Measurements from ENCODE around the gene ADO.

ADO gene

GRCh38 chr10:62842983-62843382 is 38.5 kb downstream of the ADO start:
- H3K9me3 ChIP-seq (ENCODE audit: control insufficient read depth, low read length): no peaks in the 10 kb centered on the region
- no peak overlapping the region for H3K4me3 ChIP-seq (ENCODE audit: insufficient read depth, low read depth, low read length, poor library complexity, severe bottlenecking)
- no peaks in the 10 kb centered on the region for H3K36me3 ChIP-seq (ENCODE audit: control insufficient read depth, insufficient read depth, low read length)
- H3K27ac ChIP-seq (ENCODE audit: insufficient read depth, low read length, poor library complexity, severe bottlenecking): no peak overlapping the region
- no peaks in the 10 kb centered on the region for H3K27me3 ChIP-seq (replicated peaks; ENCODE audit: control insufficient read depth, insufficient read depth, low read length, poor library complexity, severe bottlenecking)
- DNase-seq: no peak
- no peaks in the 10 kb centered on the region for H3K4me1 ChIP-seq (ENCODE audit: control insufficient read depth, insufficient read depth, low read length, poor library complexity, severe bottlenecking)

- no peaks in the 10 kb centered on the region for H3K27me3 ChIP-seq (replicated peaks; ENCODE audit: control insufficient read depth, insufficient read depth, low read length, poor library complexity, severe bottlenecking)
- H3K27ac ChIP-seq (ENCODE audit: insufficient read depth, low read length, poor library complexity, severe bottlenecking): no peak overlapping the region
- H3K9me3 ChIP-seq (ENCODE audit: control insufficient read depth, low read length): no peaks in the 10 kb centered on the region
- no peaks in the 10 kb centered on the region for H3K4me1 ChIP-seq (ENCODE audit: control insufficient read depth, insufficient read depth, low read length, poor library complexity, severe bottlenecking)
- no peak for DNase-seq
- H3K4me3 ChIP-seq (ENCODE audit: insufficient read depth, low read depth, low read length, poor library complexity, severe bottlenecking): no peak overlapping the region
- no peaks in the 10 kb centered on the region for H3K36me3 ChIP-seq (ENCODE audit: control insufficient read depth, insufficient read depth, low read length)
Observed at GRCh38 chr10:62843600-62843999, 39.1 kb downstream of the ADO start.

GRCh38 chr10:62844280-62845011 is 39.9 kb downstream of the ADO start:
- Histone ChIP-seq H3K4me3 (ENCODE audit: insufficient read depth, low read depth, low read length, poor library complexity, severe bottlenecking) (no peak overlapping the region), H3K36me3 (ENCODE audit: control insufficient read depth, insufficient read depth, low read length) (no peaks in the 10 kb centered on the region), H3K27ac (ENCODE audit: insufficient read depth, low read length, poor library complexity, severe bottlenecking) (no peak overlapping the region), H3K27me3 (replicated peaks; ENCODE audit: control insufficient read depth, insufficient read depth, low read length, poor library complexity, severe bottlenecking) (no peaks in the 10 kb centered on the region), H3K4me1 (ENCODE audit: control insufficient read depth, insufficient read depth, low read length, poor library complexity, severe bottlenecking) (no peaks in the 10 kb centered on the region), H3K9me3 (ENCODE audit: control insufficient read depth, low read length) (no peaks in the 10 kb centered on the region)
- DNase-seq: no peak

GRCh38 chr10:62847433-62847832 is 42.9 kb downstream of the ADO start:
- Histone ChIP-seq H3K27me3 (replicated peaks; ENCODE audit: control insufficient read depth, insufficient read depth, low read length, poor library complexity, severe bottlenecking) (no peaks in the 10 kb centered on the region), H3K4me1 (ENCODE audit: control insufficient read depth, insufficient read depth, low read length, poor library complexity, severe bottlenecking) (no peaks in the 10 kb centered on the region), H3K36me3 (ENCODE audit: control insufficient read depth, insufficient read depth, low read length) (no peaks in the 10 kb centered on the region), H3K4me3 (ENCODE audit: insufficient read depth, low read depth, low read length, poor library complexity, severe bottlenecking) (no peak overlapping the region), H3K27ac (ENCODE audit: insufficient read depth, low read length, poor library complexity, severe bottlenecking) (no peak overlapping the region), H3K9me3 (ENCODE audit: control insufficient read depth, low read length) (no peaks in the 10 kb centered on the region)
- no peak for DNase-seq

- H3K9me3 ChIP-seq (ENCODE audit: control insufficient read depth, low read length): no peaks in the 10 kb centered on the region
- no peak overlapping the region for H3K27ac ChIP-seq (ENCODE audit: insufficient read depth, low read length, poor library complexity, severe bottlenecking)
- no peaks in the 10 kb centered on the region for H3K36me3 ChIP-seq (ENCODE audit: control insufficient read depth, insufficient read depth, low read length)
- H3K4me1 ChIP-seq (ENCODE audit: control insufficient read depth, insufficient read depth, low read length, poor library complexity, severe bottlenecking): peaks cover 6% of the 10 kb centered on the region
- H3K4me3 ChIP-seq (ENCODE audit: insufficient read depth, low read depth, low read length, poor library complexity, severe bottlenecking): no peak overlapping the region
- no peaks in the 10 kb centered on the region for H3K27me3 ChIP-seq (replicated peaks; ENCODE audit: control insufficient read depth, insufficient read depth, low read length, poor library complexity, severe bottlenecking)
- no peak for DNase-seq
Observed at GRCh38 chr10:62850646-62851045, 46.1 kb downstream of the ADO start.

GRCh38 chr10:62851442-62851841 is 46.9 kb downstream of the ADO start:
- no peaks in the 10 kb centered on the region for H3K27me3 ChIP-seq (replicated peaks; ENCODE audit: control insufficient read depth, insufficient read depth, low read length, poor library complexity, severe bottlenecking)
- H3K4me3 ChIP-seq (ENCODE audit: insufficient read depth, low read depth, low read length, poor library complexity, severe bottlenecking): no peak overlapping the region
- no peaks in the 10 kb centered on the region for H3K9me3 ChIP-seq (ENCODE audit: control insufficient read depth, low read length)
- no peaks in the 10 kb centered on the region for H3K36me3 ChIP-seq (ENCODE audit: control insufficient read depth, insufficient read depth, low read length)
- H3K4me1 ChIP-seq (ENCODE audit: control insufficient read depth, insufficient read depth, low read length, poor library complexity, severe bottlenecking): peaks cover 6% of the 10 kb centered on the region
- DNase-seq: no peak
- H3K27ac ChIP-seq (ENCODE audit: insufficient read depth, low read length, poor library complexity, severe bottlenecking): no peak overlapping the region

GRCh38 chr10:62852961-62853702 is 48.6 kb downstream of the ADO start:
- Histone ChIP-seq H3K4me3 (ENCODE audit: insufficient read depth, low read depth, low read length, poor library complexity, severe bottlenecking) (no peak overlapping the region), H3K27ac (ENCODE audit: insufficient read depth, low read length, poor library complexity, severe bottlenecking) (no peak overlapping the region), H3K27me3 (replicated peaks; ENCODE audit: control insufficient read depth, insufficient read depth, low read length, poor library complexity, severe bottlenecking) (no peaks in the 10 kb centered on the region), H3K9me3 (ENCODE audit: control insufficient read depth, low read length) (no peaks in the 10 kb centered on the region), H3K36me3 (ENCODE audit: control insufficient read depth, insufficient read depth, low read length) (no peaks in the 10 kb centered on the region), H3K4me1 (ENCODE audit: control insufficient read depth, insufficient read depth, low read length, poor library complexity, severe bottlenecking) (peaks cover 6% of the 10 kb centered on the region)
- no peak for DNase-seq

- Histone ChIP-seq H3K27ac (ENCODE audit: insufficient read depth, low read length, poor library complexity, severe bottlenecking) (no peak overlapping the region), H3K36me3 (ENCODE audit: control insufficient read depth, insufficient read depth, low read length) (no peaks in the 10 kb centered on the region), H3K4me1 (ENCODE audit: control insufficient read depth, insufficient read depth, low read length, poor library complexity, severe bottlenecking) (peaks cover 6% of the 10 kb centered on the region), H3K27me3 (replicated peaks; ENCODE audit: control insufficient read depth, insufficient read depth, low read length, poor library complexity, severe bottlenecking) (no peaks in the 10 kb centered on the region), H3K9me3 (ENCODE audit: control insufficient read depth, low read length) (no peaks in the 10 kb centered on the region), H3K4me3 (ENCODE audit: insufficient read depth, low read depth, low read length, poor library complexity, severe bottlenecking) (no peak overlapping the region)
- DNase-seq: no peak
Observed at GRCh38 chr10:62853710-62854109, 49.2 kb downstream of the ADO start.

GRCh38 chr10:62856021-62856420 is 51.5 kb downstream of the ADO start:
- H3K9me3 ChIP-seq (ENCODE audit: control insufficient read depth, low read length): no peaks in the 10 kb centered on the region
- H3K27me3 ChIP-seq (replicated peaks; ENCODE audit: control insufficient read depth, insufficient read depth, low read length, poor library complexity, severe bottlenecking): no peaks in the 10 kb centered on the region
- DNase-seq: no peak
- H3K4me3 ChIP-seq (ENCODE audit: insufficient read depth, low read depth, low read length, poor library complexity, severe bottlenecking): no peak overlapping the region
- H3K27ac ChIP-seq (ENCODE audit: insufficient read depth, low read length, poor library complexity, severe bottlenecking): no peak overlapping the region
- no peaks in the 10 kb centered on the region for H3K36me3 ChIP-seq (ENCODE audit: control insufficient read depth, insufficient read depth, low read length)
- H3K4me1 ChIP-seq (ENCODE audit: control insufficient read depth, insufficient read depth, low read length, poor library complexity, severe bottlenecking): peaks cover 6% of the 10 kb centered on the region

Data from effector memory CD4-positive, alpha-beta T cell (primary cell).